NAMALWA (cell line): ENCODE data around the gene AIFM1.

Experiments used
- DNase-seq: peaks from one replicate; pipeline ENCODE4 v3.0.0-alpha.2; 2015; ENCODE audit warnings: low spot score

The AIFM1 gene

GRCh38 chrX:130091980-130092522 is 73.6 kb downstream of the AIFM1 start:
- peak; percentile 85 for DNase-seq

GRCh38 chrX:130090364-130090763 is 75.3 kb downstream of the AIFM1 start:
- DNase-seq = no peak

DNA sequence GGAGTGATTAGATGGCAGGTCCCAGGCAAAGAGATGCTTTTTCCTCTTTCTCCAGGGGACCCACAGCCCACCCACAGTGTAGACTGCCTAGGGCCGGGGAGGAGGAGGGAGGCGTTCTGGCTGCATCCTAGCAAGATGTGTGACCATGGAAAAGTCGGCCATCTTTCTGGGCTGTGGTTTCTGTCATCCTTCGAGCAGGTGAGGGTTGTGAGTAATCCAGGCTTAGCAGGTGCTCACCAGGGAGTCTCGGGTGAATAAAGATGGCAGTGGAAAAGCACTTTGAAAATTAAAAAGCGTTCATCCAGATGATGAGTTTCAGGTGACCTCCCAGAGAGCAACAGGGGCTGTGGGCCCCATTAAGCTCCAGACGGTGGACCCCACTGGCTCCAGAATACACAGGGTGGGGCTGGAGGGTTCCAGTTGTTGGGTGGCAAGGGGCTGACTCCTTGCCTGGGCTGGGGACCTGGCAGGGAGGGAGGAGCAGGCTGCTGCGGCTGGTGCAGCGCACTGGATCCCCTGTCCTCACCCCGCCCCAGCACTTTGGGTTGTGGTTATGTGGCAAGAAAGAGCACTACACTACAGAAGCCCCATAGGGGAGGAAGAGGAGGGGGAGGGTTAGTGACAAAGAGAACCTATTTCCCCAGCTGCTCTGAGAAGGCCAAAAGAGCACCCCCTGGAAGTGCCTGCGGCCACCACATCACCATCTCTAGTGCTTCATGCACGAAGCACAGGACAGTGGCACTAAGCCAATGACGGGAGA is 79.0 kb downstream of the AIFM1 start:
- DNase-seq = peak; percentile 68

DNA sequence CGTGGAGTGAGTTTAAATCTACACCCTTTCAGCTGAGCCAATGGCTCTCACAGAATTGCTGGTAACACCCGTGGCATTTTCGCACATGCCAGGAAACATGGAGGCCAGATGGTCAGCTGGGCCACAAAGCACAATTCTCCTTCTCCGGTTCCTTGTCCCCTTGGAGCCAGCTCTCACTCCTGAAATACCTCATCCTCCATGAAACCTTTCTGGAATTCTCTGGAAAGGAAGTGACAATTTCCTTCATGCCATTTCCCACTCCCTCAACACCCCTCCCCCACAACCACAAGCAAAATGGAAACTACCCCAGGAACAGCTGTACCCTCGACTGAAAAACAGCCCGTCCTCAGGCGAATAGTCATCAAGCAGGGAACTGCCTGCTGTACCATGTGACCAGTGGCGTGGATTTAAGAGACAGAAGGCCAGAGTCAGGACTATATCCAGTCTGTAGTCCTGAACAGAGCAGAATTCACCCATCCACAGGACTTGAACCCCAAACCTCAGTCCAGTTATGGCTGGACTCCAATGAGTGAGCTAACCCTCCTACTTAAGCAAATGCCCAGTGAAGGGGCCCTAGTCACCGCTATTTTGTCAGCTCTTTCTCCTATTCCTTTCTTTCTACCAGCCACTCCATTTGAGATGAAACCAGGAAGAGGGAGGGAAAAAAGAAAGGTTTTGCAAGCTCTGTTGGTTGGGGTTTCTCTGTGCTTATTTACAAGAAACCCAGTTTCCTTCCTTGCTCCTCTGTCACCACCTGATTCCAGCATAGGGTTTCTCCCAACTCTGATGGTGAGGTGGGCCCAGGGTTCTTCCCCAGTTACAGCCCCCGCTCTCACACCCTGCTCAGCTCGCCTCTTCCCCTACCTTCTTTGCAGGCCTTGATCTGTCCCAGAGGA is 79.8 kb downstream of the AIFM1 start:
- DNase-seq = peak; percentile 24

- DNase-seq = peak; percentile 57
Measured at GRCh38 chrX:130084631-130085237, 80.9 kb downstream of the AIFM1 start.

DNA sequence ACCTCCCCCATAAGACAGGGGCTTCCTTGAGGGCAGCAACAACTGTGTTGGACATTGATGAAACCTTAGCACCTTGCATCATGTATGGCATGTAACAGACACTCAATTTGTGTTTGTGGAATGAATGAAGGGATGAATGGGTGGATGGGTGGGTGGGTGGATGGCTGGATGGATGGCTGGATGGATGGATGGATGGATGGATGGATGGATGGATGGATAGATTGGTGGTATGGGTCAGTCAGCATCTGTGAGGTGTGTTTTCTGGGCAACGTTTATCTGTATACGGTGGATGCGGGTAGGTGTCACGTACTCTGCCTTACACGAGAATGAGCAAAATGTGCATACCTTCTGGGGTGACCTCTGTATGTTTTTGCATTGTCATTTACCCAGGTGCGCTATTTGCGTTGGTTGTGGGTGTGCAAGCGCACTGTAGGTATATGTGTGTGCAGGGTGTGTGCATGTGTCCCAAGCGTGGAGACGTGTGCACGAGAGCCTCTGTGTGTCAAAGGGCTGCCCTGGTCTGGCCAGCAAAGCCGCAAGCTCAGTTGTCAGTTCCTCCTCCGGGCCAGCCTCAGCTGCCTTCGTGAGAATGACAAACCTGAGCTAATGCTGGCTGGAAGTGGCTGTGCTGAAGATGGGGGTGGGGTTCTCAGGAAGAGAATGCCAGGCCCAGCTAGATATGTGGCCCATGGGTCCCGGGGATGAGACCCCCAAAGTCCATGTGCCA is 81.8 kb downstream of the AIFM1 start:
- DNase-seq = peak; percentile 44

GRCh38 chrX:130083107-130083490 is 82.5 kb downstream of the AIFM1 start:
- no peak for DNase-seq

- DNase-seq = peak; percentile 79
Measured at GRCh38 chrX:130082244-130083106, 83.2 kb downstream of the AIFM1 start.

- no peak for DNase-seq
Measured at GRCh38 chrX:130081421-130082045, 84.1 kb downstream of the AIFM1 start.

- DNase-seq = no peak
Measured at GRCh38 chrX:130080791-130081367, 84.8 kb downstream of the AIFM1 start.

GRCh38 chrX:130079824-130080406 is 85.7 kb downstream of the AIFM1 start:
- peak; percentile 69 for DNase-seq
